ENCODE results near the gene FEM1A. TPM values are rescaled to one million over a fixed set of nuclear protein-coding genes. Genes with fewer than 3 reads are reported as not detected.
"Not testable (repeated sequence)": the region's sequence is repeated elsewhere in the genome, so short reads cannot be mapped to it uniquely, and the experiment has no call there.

The FEM1A gene
- total RNA-seq, 1 donor from 2014 or later, result 20.2 TPM

DNA sequence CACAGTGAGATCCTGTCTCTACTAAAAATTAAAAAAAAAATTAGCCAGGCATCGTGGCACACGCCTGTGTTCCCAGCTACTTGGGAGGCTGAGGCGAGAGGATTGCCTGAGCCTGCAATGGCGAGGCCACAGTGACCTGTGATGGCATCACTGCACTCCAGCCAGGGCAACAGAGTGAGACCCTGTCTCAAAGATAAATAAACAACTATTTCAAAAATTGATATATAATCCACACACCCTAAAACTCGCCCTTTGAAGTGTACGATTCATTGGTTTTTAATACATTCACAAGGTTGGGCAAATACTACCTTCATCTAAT lies 52.1 kb downstream of the FEM1A start:
- Histone ChIP-seq H3K4me1 (no peaks in the 10 kb centered on the region), H3K9me3 (no peaks in the 10 kb centered on the region), H3K27me3 (no peaks in the 10 kb centered on the region), H3K36me3 (peaks cover 61 to 81% of the 10 kb centered on the region in 2 donors), H3K4me3 (no peak overlapping the region), H3K27ac (no peak overlapping the region)
- intact Hi-C loops (cut with DNase I), result no loop called here
- TF ChIP-seq, protein P1, sequence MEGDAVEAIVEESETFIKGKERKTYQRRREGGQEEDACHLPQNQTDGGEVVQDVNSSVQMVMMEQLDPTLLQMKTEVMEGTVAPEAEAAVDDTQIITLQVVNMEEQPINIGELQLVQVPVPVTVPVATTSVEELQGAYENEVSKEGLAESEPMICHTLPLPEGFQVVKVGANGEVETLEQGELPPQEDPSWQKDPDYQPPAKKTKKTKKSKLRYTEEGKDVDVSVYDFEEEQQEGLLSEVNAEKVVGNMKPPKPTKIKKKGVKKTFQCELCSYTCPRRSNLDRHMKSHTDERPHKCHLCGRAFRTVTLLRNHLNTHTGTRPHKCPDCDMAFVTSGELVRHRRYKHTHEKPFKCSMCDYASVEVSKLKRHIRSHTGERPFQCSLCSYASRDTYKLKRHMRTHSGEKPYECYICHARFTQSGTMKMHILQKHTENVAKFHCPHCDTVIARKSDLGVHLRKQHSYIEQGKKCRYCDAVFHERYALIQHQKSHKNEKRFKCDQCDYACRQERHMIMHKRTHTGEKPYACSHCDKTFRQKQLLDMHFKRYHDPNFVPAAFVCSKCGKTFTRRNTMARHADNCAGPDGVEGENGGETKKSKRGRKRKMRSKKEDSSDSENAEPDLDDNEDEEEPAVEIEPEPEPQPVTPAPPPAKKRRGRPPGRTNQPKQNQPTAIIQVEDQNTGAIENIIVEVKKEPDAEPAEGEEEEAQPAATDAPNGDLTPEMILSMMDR (IDR thresholded peaks at IDR 0.05), result no peak
- no peak for DNase-seq (ENCODE audit: low spot score in 2 of 2)

DNA sequence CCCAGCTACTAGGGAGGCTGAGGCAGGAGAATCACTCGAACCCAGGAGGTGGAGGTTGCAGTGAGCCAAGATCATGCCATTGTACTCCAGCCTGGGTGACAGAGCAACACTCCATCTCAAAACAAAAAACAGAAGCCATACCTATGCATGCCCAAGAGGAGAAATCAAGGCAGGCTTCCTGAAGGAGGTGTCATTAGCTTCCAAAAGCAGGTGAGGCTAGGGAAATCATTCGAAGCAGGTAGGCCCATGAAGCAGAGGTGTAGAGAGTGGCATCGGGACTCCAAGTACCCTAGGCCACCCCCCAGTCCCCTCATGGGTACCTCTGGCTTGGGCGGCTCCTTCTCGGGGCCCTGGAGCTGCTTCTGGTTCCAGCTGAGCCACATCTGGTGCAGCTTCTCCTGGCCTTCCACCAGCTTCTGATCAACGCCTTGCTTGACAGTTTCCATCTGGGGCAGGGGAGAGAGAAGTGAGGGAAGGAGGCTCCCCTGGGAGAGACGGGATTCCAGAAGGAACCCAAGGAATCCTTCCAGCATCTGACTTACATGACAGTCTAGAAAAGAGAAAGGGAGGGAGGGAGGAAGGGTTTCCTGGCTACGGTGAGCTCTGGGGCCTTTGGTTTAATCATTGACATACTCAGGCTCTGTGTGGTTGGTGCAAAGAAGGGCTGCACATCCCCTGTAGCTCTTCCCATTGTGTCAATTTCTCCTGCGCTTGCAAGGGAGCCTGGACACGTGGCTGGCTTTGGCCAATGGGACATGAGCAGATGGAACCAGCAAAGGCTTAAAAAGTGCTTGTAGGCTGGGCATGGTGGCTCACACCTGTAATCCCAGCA lies 53.0 kb downstream of the FEM1A start:
- H3K27me3 ChIP-seq, result no peaks in the 10 kb centered on the region
- peak overlapping the region in 1 of 2 donors; percentile 13 for H3K27ac ChIP-seq
- H3K4me1 ChIP-seq, result no peaks in the 10 kb centered on the region
- H3K9me3 ChIP-seq, result no peaks in the 10 kb centered on the region
- intact Hi-C loops (cut with DNase I), result no loop called here
- TF ChIP-seq, protein P1 (IDR thresholded peaks at IDR 0.05), result no peak
- no peak overlapping the region for H3K4me3 ChIP-seq
- H3K36me3 ChIP-seq, result peaks cover 58 to 78% of the 10 kb centered on the region in 2 donors
- no peak for DNase-seq (ENCODE audit: low spot score in 2 of 2)

DNA sequence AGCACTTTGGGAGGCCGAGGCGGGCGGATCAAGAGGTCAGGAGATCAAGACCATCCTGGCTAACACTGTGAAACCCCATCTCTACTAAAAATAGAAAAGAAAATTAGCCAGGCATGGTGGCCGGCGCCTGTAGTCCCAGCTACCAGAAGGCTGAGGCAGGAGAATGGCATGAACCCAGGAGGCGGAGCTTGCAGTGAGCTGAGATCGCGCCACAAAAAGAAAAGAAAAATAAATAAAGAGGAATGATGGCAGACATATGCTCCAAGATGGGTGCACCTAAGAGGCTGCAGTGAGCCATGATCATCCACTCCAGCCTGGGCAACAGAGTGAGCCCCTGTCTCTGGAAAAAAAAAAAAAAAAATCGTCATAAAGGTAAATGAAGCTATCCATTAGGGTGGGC lies 54.4 kb downstream of the FEM1A start:
- H3K4me3 ChIP-seq; H3K27me3 ChIP-seq; intact Hi-C loops (cut with DNase I); H3K4me1 ChIP-seq; H3K9me3 ChIP-seq; DNase-seq (ENCODE audit: low spot score in 2 of 2): not testable (repeated sequence)
- Histone ChIP-seq H3K27ac (peak overlapping the region; percentile 11 to 64), H3K36me3 (peaks cover 61 to 73% of the 10 kb centered on the region in 2 donors)

DNA sequence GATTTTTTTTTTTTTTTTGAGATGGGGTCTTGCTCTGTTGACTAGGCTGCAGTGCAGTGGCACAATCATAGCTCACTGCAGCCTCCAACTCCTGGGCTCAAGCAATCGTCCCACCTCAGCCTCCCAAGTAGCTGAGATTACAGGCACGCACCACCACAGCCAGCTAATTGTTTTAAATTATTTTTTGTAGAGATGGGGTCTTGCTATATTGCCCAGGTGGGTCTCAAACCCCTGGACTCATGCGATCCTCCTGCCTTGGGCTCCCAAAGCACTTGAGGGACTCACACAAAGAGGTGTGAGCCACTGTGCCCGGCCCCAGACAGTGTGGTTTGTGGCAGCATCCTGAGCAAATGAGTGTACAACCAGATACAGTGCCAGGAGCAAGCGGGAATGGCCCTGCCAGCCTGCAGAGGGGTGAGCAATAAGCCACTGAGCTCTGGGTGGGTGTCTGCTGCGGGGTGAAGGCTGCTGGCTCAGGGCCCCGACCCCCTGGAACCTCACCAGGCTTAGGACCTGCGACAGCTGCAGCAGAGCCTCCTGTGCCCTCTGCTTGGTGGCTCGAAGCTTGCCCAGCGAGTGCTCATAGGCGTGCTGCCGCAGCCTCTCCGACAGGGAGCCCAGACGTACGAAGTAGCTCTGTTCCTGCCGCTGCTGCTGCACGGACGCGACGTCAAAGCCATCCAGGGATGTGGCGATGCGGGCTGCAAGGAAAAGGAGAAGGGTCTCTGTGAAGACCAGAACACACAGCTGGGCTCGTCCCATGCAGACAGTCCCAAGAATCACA lies 55.8 kb downstream of the FEM1A start:
- TF ChIP-seq, protein P1 (IDR thresholded peaks at IDR 0.05), result no peak
- no peak overlapping the region for H3K4me3 ChIP-seq
- DNase-seq (ENCODE audit: low spot score in 2 of 2), result no peak
- no peaks in the 10 kb centered on the region for H3K9me3 ChIP-seq
- H3K36me3 ChIP-seq, result peaks cover 64 to 70% of the 10 kb centered on the region in 2 donors
- no peak overlapping the region for H3K27ac ChIP-seq
- no peaks in the 10 kb centered on the region for H3K27me3 ChIP-seq
- no peaks in the 10 kb centered on the region for H3K4me1 ChIP-seq
- intact Hi-C loops (cut with DNase I), result no loop called here

DNA sequence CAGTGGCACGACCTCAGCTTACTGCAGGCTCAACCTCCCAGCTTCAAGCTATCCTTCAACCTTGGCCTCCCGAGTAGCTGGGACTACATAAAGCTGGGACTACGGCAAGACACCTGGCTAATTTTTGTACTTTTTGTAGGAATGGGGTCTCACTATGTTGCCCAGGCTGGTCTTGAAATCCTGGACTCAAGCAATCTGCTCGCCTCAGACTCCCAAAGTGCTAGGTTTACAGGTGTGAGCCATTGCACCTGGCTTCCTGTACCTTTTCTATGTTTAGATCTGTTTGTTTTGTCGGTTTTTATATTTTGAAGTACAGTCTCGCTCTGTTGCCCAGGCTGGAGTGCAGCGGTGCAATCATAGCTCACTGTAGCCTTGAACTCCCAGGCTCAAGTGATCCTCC lies 57.5 kb downstream of the FEM1A start:
- Histone ChIP-seq H3K27me3 (no peaks in the 10 kb centered on the region), H3K4me3 (no peak overlapping the region), H3K4me1 (no peaks in the 10 kb centered on the region), H3K36me3 (peaks cover 57 to 58% of the 10 kb centered on the region in 2 donors), H3K9me3 (no peaks in the 10 kb centered on the region), H3K27ac (no peak overlapping the region)
- TF ChIP-seq, protein P1 (IDR thresholded peaks at IDR 0.05), result no peak
- intact Hi-C loops (cut with DNase I), result no loop called here
- no peak for DNase-seq (ENCODE audit: low spot score in 2 of 2)

Other genes with a start within 250 kb of the FEM1A start
- gene SEMA6B, start 232.1 kb upstream of the FEM1A start, total RNA-seq, result 80.6 TPM
- gene TNFAIP8L1, start 152.2 kb upstream of the FEM1A start, total RNA-seq, result 0.64 TPM
- 49.0 TPM for gene MYDGF, start 121.4 kb upstream of the FEM1A start, total RNA-seq
- gene DPP9, start 67.9 kb upstream of the FEM1A start, total RNA-seq, result 72.2 TPM
- gene TICAM1, start 40.0 kb downstream of the FEM1A start, total RNA-seq, result 20.3 TPM
- 84.3 TPM for gene PLIN3, start 75.9 kb downstream of the FEM1A start, total RNA-seq
- 8.6 TPM for gene ARRDC5, start 111.2 kb downstream of the FEM1A start, total RNA-seq
- 0.32 TPM for gene UHRF1, start 117.8 kb downstream of the FEM1A start, total RNA-seq
- gene KDM4B, start 177.4 kb downstream of the FEM1A start, total RNA-seq, result 46.0 TPM

Data from ascending aorta (tissue), 2 donors.